Colonic mucosa (tissue), 4 donors: ENCODE data around the gene UBAP1L. TPM values are rescaled to one million over a fixed set of nuclear protein-coding genes. Genes with fewer than 3 reads are reported as not detected.

Source experiments
- DNase-seq: peaks from one replicate; pipeline ENCODE4 v3.0.0-alpha.2; 2020
- H3K27ac ChIP-seq: fragments of 200-600 bp; one replicate; pipeline ENCODE4 v1.8.0; 2021
- H3K27me3 ChIP-seq: fragments of 200-600 bp; one replicate; pipeline ENCODE4 v1.8.0; 2021
- H3K36me3 ChIP-seq: fragments of 200-600 bp; one replicate; pipeline ENCODE4 v1.8.0; 2021
- H3K4me1 ChIP-seq: fragments of 200-600 bp; one replicate; pipeline ENCODE4 v1.8.0; 2021; ENCODE audit warnings: mild to moderate bottlenecking
- H3K4me3 ChIP-seq: fragments of 200-600 bp; one replicate; pipeline ENCODE4 v1.8.0; 2021
- H3K9ac ChIP-seq, 2 donors: one replicate each; pipeline ENCODE4 v1.7.0; 2013; ENCODE audit warnings: control low read depth in 2 of 2, low read depth in 2 of 2, low read length in 2 of 2
- H3K9me3 ChIP-seq: fragments of 200-600 bp; one replicate; pipeline ENCODE4 v1.8.0; 2021
- CTCF ChIP-seq: fragments of 200-600 bp; IDR thresholded peaks from one replicate; pipeline ENCODE4 v1.8.0; 2022; ENCODE audit warnings: antibody characterized with exemption, mild to moderate bottlenecking
- intact Hi-C: fragments of 100-400 bp; cut with DNase I; formaldehyde crosslinking; loops from one replicate; pipeline ENCODE4 v1.14.1; 2022
- total RNA-seq, 2 donors: library from RNA; stranded (reverse); fragmentation: NEBNext Ultra II Directional in 1 of 2; extraction: Animal tissue kit (Norgen Biotek cat#: 25700) in 1 of 2; gene quantifications; one replicate each; pipeline ENCODE4 v1.2.1, GENCODE V29; 2021
- donor health status: healthy.
- donor health status: DM: no; HTN: no; CAD: no.
- donor health status: DM: no; HTN: no; CAD: no.

The UBAP1L gene
- total RNA-seq, 2 donors from 2014 or later = 1.2 to 3.7 TPM

GRCh38 chr15:65068403-65068788 lies 46.6 kb downstream of the UBAP1L start:
- no peak for TF ChIP-seq CTCF
- intact Hi-C loops = no loop called here
- no peaks in the 10 kb centered on the region for H3K9me3 ChIP-seq
- H3K9ac ChIP-seq = peak overlapping the region in 1 of 2 donors; percentile 51
- H3K4me1 ChIP-seq = no peaks in the 10 kb centered on the region
- peaks cover 7% of the 10 kb centered on the region for H3K27me3 ChIP-seq
- H3K4me3 ChIP-seq = peak overlapping the region; percentile 42
- no peak for DNase-seq
- H3K36me3 ChIP-seq = no peaks in the 10 kb centered on the region
- peak overlapping the region; percentile 71 for H3K27ac ChIP-seq

- H3K36me3 ChIP-seq = no peaks in the 10 kb centered on the region
- H3K9me3 ChIP-seq = no peaks in the 10 kb centered on the region
- H3K9ac ChIP-seq = peak within 1 kb of the TSS; percentile 63 to 64
- H3K27me3 ChIP-seq = peaks cover 7% of the 10 kb centered on the region
- intact Hi-C loops = no loop called here
- H3K27ac ChIP-seq = peak within 1 kb of the TSS; percentile 71
- H3K4me1 ChIP-seq = no peaks in the 10 kb centered on the region
- no peak for TF ChIP-seq CTCF
- no peak for DNase-seq
- peak within 1 kb of the TSS; percentile 42 for H3K4me3 ChIP-seq
Observed at GRCh38 chr15:65067645-65068402, 47.2 kb downstream of the UBAP1L start, which contains the start of gene RASL12. Gene RASL12 (minus strand): TSS chr15:65067991. CDS start chr15:65067835, 156 bp downstream.

GRCh38 chr15:65067317-65067644 lies 47.7 kb downstream of the UBAP1L start:
- peaks cover 7% of the 10 kb centered on the region for H3K27me3 ChIP-seq
- peak overlapping the region; percentile 42 for H3K4me3 ChIP-seq
- peak overlapping the region; percentile 63 to 64 for H3K9ac ChIP-seq
- intact Hi-C loops = no loop called here
- no peaks in the 10 kb centered on the region for H3K4me1 ChIP-seq
- no peak for TF ChIP-seq CTCF
- H3K9me3 ChIP-seq = no peaks in the 10 kb centered on the region
- H3K36me3 ChIP-seq = no peaks in the 10 kb centered on the region
- no peak for DNase-seq
- H3K27ac ChIP-seq = peak overlapping the region; percentile 71

- H3K27ac ChIP-seq = peak overlapping the region; percentile 71
Observed at GRCh38 chr15:65066635-65067316, 48.2 kb downstream of the UBAP1L start.

More at GRCh38 chr15:65066635-65067316, 48.2 kb downstream of the UBAP1L start:
- Histone ChIP-seq H3K36me3 (no peaks in the 10 kb centered on the region), H3K9ac (peak overlapping the region; percentile 26 to 33), H3K4me3 (peak overlapping the region; percentile 42), H3K27me3 (peaks cover 7% of the 10 kb centered on the region), H3K4me1 (no peaks in the 10 kb centered on the region), H3K9me3 (no peaks in the 10 kb centered on the region)
- TF ChIP-seq CTCF = no peak
- no peak for DNase-seq
- intact Hi-C loops = no loop called here
